ENCODE results near the gene ZNF618.

The ZNF618 gene

GRCh38 chr9:113879911-113880310 lies 3.8 kb downstream of the ZNF618 start:
- no peak overlapping the region for H3K27ac ChIP-seq
- H3K4me3 ChIP-seq: no peak overlapping the region

- Histone ChIP-seq H3K4me3 (no peak overlapping the region), H3K27ac (no peak overlapping the region)
Measured at GRCh38 chr9:113882181-113882580, 6.1 kb downstream of the ZNF618 start.

- H3K27ac ChIP-seq: no peak overlapping the region
- no peak overlapping the region for H3K4me3 ChIP-seq
Measured at GRCh38 chr9:113882636-113883164, 6.6 kb downstream of the ZNF618 start.

- H3K4me3 ChIP-seq: no peak overlapping the region
- peak overlapping the region in 10 of 21 experiments; percentile 24 to 59 (median 52) for H3K27ac ChIP-seq
Measured at GRCh38 chr9:113885183-113886025, 9.3 kb downstream of the ZNF618 start.

- Histone ChIP-seq H3K27ac (peak overlapping the region in 11 of 21 experiments; percentile 5 to 59 (median 52)), H3K4me3 (peak overlapping the region in 1 of 7 experiments; percentile 8)
Measured at GRCh38 chr9:113886026-113886369, 9.9 kb downstream of the ZNF618 start.

GRCh38 chr9:113886466-113886865 lies 10.4 kb downstream of the ZNF618 start:
- peak overlapping the region in 1 of 7 experiments; percentile 8 for H3K4me3 ChIP-seq

DNA sequence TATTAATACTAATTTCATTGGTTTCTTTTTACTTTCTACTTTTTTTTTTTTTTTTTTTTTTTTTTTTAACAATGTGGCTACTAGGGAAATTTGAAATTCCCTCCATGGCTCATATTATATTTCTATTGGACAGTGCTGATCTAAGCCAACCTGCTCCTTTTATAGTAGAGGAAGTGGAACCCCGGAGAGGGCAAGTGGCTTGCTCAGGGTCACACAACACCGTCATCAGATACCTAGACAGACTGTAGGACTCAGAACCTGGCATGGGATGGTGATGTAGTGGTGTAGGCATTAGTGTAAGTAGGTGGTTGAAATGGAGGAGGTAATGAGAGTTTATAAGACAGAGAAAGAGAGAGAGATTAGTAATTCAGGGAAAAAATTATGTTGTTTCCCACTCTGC lies 10.8 kb downstream of the ZNF618 start:
- H3K4me3 ChIP-seq: peak overlapping the region in 1 of 7 experiments; percentile 8
- H3K27ac ChIP-seq: peak overlapping the region in 2 of 21 experiments; percentile 52 to 55

More at GRCh38 chr9:113886466-113886865, 10.4 kb downstream of the ZNF618 start:
- peak overlapping the region in 7 of 21 experiments; percentile 5 to 59 (median 26) for H3K27ac ChIP-seq

DNA sequence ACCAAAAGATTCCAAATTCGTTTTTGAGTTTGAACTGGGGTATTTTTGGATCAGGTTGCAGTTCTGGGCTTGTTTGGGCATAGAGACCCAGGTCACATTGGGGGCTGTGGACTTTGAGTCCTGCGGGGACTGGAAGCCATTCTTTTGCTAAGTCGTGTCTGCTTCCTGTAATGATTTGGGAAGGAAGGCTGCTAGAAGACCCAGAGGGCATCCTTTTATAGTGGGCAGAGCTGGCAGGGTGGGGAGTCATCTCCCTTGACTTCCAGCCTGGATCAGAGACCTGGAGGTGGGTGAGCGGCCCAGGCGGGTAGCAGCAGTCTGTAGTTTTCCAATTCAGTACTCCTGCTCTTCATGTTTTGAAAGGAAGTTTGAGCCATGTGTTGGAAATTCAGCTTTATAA lies 11.3 kb downstream of the ZNF618 start:
- no peak overlapping the region for H3K4me3 ChIP-seq

GRCh38 chr9:113888336-113888735 lies 12.2 kb downstream of the ZNF618 start:
- Histone ChIP-seq H3K4me3 (no peak overlapping the region), H3K27ac (no peak overlapping the region)

More for the DNA sequence above, 11.3 kb downstream of the ZNF618 start:
- H3K27ac ChIP-seq: peak overlapping the region in 1 of 21 experiments; percentile 4

- H3K4me3 ChIP-seq: no peak overlapping the region
- no peak overlapping the region for H3K27ac ChIP-seq
Measured at GRCh38 chr9:113888976-113889375, 12.9 kb downstream of the ZNF618 start.

DNA sequence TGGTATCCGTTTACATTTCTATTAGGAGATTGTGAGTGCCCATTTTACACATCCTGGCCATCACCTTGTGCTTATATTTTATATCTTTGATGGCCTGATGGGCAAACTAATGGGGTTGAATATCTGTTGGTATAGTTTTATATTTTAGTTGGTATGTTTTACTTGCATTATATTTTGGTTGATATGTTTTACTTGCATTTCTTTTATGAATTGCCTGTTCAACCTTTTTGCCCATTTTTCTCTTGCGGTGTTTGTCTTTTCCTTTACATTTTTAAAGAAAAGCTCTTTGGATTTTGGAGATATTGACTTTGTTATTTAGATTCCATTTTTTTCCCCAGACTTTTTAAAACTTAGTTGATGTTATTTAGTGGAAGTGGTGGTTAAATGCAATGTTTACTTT lies 14.6 kb downstream of the ZNF618 start:
- Histone ChIP-seq H3K27ac (no peak overlapping the region), H3K4me3 (no peak overlapping the region)

GRCh38 chr9:113892861-113893491 lies 16.9 kb downstream of the ZNF618 start:
- no peak overlapping the region for H3K4me3 ChIP-seq
- H3K27ac ChIP-seq: no peak overlapping the region

DNA sequence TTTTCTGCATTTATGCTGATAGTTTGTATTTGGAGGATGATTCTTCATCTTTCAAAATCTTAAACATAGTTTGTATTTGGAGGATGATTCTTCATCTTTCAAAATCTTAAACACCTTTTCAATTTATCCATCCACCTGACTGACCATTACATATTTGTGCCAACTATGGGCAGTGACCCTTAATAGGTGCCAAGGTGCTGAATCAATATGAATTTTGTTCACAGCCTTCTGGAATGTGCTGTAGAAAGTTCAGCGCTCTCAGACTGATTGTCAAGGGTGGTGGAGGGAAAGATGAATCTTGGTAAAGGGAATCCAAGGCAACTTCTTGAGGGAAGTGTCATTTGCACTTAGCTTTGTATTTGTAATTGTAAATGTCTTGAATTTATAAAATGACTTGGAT lies 18.1 kb downstream of the ZNF618 start:
- no peak overlapping the region for H3K4me3 ChIP-seq
- no peak overlapping the region for H3K27ac ChIP-seq

GRCh38 chr9:113895526-113895925 lies 19.4 kb downstream of the ZNF618 start:
- Histone ChIP-seq H3K27ac (no peak overlapping the region), H3K4me3 (no peak overlapping the region)

DNA sequence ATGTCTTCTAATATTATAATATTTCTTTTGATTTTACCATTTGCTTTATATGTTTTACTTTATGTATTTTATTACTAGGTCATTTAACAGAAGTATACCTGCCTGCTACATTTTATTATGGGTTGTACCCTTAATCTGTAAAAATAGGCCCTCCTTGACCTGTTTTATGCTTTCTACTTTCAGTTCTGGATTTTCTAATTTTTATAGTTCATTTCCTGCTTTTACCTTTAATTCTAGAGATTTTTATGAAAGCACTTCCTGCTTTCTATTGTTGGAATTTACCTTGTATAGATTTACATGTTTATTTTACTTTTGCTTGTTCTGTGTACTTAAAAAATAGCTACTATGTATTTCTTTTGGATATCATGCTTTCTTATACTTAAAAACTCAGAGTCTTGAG lies 20.6 kb downstream of the ZNF618 start:
- Histone ChIP-seq H3K27ac (no peak overlapping the region), H3K4me3 (no peak overlapping the region)

DNA sequence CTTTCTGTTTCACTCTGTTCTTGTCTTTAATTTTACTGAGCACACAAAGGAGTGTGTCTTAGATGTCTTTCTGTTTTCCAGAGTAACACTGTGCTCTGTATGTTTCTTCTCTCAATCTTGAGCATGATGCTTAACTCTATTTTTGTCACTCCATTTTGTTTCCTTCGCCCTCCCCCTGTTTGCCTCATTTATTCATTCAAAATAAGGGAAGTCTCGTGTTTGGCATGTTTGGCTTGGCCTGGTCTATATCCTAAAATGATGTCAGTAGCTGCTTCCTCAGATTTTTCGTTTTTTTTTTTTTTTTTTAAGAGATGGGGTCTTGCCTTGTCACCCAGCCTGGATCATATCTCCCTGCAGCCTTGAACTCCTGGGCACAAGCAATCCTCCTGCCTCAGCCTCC lies 22.0 kb downstream of the ZNF618 start:
- no peak overlapping the region for H3K4me3 ChIP-seq
- H3K27ac ChIP-seq: no peak overlapping the region

DNA sequence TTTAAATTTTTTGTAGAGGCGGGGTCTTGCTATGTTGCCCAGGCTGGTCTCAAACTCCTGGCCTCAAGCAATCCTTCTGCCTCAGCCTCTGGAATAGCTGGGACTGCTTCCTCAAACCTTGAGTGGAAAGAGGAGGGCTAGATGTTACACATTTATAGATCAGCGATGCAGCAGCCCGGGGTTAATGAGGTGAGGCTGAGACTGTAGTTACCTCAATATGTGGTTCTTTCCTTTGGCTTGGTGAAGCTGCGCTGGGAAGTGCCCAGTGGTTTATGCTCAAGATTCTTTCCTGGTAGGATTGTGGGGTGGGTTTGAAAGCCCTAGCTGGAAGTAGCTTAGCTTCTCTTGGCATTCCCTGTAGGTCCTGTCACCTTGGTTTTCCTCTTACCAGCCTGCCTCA lies 22.5 kb downstream of the ZNF618 start:
- Histone ChIP-seq H3K4me3 (no peak overlapping the region), H3K27ac (no peak overlapping the region)

DNA sequence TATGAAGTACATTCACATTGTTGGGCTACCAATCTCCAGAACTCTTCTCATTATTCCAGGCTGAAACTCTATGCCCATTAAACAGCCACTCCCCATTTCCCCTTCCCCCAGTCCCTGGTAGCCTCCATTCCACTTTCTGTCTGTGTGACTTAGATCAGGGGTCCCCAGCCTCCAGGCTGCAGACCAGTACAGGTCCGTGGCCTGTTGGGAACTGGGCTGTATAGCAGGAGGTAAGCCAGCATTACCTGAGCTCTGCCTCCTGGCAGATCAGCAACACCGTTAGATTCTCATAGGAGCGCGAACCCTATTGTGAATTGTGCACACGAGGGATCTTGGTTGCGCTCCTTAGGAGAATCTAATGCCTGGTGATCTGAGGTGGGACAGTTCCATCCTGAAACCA lies 23.1 kb downstream of the ZNF618 start:
- Histone ChIP-seq H3K4me3 (no peak overlapping the region), H3K27ac (no peak overlapping the region)

- no peak overlapping the region for H3K4me3 ChIP-seq
- no peak overlapping the region for H3K27ac ChIP-seq
Measured at GRCh38 chr9:113901221-113901688, 25.1 kb downstream of the ZNF618 start.

DNA sequence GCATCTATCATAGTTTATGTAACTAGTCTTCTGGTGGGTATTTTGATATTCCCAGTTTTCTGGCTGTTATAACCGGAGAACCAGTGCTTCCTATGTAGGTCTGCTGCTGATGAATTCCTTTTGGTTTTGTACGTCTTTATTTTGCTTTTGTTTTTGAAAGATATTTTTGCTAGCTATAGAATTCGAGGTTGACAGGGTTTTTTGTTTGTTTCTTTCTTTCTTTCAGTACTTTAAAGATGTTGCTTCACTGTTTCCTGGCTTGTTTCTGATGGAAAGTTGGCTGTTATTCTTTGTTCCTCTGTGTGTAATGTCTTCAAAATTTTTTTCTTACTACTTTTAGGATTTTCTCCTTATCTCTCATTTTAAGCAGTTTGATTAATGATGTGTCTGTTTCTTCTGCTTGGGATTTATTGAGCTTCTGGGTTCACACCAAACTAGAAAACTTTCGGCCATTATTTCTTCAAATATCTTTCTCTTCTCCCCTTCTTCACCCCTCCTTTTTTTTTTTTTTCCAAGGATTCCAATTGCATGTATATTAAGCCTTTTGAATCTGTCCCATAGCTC lies 27.5 kb downstream of the ZNF618 start:
- Histone ChIP-seq H3K4me3 (no peak overlapping the region), H3K27ac (no peak overlapping the region)

All from skin epidermis (tissue), 12 donors.